C1 segment of cervical spinal cord (tissue), 14 donors: ENCODE measurements around the gene ITGA11.
"Not testable (repeated sequence)": the region's sequence is repeated elsewhere in the genome, so short reads cannot be mapped to it uniquely, and the experiment has no call there.

Experiments
- DNase-seq, 14 donors: peaks; one replicate each; lab custom pipeline; 2025; lab: John Stamatoyannopoulos, UW

ITGA11 gene

DNA sequence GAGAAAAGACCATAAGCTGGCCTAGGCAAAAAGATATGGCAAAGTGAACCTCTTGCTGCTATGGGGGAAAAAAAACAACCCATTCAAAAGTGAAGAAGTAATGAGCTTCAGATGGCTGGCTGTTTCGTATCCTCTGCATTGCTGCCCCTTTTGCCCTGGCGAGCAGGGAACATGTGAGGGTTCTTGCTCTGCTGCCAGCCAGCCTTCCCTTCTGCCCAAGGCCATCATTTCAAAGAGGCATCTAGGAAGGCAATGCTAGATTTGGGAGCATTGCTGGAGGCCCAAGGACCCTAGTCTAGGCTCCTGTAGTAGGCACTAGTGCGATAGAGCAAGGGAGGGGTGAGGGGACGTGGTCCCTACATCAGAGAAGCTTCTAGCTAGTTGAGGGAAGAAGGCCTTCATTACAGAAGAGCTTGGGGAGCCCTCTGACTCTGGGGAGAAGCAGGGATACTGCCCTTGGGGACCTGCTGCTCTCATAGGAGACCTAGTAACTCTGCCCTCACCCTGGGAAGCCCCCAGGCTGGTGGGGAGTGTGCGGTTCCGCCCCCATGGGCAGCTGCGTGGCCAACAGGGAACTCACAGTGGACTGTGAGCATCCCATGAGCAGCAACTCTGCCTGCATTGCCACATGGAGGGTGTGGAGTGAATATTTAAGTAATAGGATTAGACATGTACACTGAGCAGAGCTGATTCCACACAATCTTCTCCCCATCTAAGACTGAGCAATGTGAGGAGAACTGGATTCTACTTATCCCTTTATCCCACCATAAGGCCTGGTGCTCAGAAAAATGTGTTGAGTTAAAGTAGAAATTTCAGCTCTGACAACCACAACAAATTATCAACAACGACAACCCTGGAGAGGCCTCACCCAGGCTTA is 21.3 kb downstream of the ITGA11 start:
- no peak for DNase-seq

DNA sequence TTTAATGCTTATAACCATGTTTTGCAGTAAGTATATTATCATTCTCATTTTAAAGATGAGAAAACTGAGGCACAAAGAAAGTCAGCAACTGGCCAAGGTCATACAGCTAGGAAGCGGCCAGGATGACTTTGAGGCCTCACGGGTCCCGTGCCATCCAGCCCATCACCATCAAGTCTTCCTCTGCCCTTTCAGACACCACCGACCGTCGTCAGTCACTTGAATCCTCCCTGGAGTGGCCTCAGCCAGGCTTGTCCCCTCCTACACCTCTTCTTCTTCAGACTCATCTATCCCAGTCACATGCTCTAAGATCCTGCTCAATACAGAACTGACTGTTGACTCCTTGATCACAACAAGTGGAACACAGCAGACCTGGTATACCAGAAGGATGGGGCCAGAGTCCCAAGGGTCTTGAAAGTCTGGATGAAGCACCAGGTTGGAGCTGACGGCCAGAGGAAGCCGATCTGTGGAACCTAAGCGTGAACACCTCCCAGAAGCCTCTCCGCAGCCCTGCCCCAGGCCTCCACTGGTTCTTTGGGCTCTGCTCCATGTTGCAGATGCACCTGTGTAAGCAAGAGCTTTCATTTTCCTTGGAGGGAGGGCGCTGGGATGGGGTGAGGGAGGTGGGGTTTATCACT is 22.1 kb downstream of the ITGA11 start:
- DNase-seq = no peak

DNA sequence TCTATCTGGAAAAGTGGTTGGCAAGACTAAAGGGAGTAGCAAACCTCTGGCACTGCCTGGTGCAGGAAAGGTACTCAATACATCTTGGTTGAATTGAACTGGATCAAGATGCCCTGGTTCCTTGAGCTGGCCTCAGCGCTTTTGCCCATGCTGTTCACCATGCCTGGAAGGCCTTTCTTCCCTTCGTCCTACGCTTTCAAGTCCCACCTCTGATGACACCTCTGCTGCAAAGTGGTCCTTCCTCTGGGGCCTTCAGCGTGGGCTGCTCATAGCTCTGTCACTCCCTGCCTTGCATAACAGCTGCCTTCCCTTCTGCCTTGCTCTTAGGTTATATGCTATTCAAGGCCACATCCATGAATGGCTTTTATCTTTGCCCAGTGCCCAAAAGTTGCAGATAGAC is 23.0 kb downstream of the ITGA11 start:
- DNase-seq = no peak

DNA sequence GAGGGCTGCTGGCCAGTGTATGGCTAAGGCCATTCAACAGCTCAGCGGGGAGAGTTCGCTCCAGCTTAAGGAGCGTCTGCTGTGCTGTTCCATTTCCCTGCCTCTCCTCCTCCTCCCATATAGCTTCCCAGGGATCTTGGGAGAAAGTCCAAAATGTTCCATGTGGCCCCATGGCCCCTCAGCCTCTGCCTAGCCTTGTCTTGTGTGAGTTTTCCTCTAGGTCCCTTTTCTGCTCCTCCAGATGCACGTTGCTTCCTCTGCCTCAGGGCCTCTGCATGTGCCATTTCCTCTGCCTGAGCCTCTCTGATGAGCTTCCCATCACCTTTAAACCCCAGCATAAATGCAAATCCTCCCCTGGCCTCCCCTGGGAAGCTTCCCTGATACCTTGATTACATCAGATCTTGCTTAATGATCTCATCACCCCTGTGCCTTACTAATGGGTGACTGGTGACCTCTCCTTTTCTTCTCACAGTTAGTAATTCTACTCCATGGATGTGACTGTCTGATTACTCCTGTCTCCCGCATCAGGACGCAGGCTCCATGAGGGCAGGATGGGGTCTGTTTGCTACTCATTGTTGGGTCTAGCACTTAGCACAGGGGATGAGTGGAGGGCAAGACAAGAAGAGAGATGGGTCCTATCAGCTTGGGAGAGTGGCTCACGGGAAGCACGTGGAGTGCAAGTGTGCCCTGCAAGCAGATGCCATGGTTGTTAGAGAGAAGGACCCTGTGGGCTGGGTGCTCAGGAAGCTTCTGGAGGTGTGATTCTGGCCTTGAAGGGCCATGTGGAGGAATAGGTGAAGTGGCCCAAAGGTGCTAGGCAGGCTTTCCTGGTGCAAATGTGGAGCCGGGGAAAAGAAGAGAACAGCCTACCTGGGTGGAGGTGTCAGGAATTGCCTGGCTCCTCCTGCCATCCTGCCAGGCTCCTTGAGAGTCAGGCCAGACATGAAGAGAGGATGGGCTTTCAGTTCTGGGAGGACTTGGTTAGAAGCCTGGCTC is 23.8 kb downstream of the ITGA11 start:
- DNase-seq = no peak

DNA sequence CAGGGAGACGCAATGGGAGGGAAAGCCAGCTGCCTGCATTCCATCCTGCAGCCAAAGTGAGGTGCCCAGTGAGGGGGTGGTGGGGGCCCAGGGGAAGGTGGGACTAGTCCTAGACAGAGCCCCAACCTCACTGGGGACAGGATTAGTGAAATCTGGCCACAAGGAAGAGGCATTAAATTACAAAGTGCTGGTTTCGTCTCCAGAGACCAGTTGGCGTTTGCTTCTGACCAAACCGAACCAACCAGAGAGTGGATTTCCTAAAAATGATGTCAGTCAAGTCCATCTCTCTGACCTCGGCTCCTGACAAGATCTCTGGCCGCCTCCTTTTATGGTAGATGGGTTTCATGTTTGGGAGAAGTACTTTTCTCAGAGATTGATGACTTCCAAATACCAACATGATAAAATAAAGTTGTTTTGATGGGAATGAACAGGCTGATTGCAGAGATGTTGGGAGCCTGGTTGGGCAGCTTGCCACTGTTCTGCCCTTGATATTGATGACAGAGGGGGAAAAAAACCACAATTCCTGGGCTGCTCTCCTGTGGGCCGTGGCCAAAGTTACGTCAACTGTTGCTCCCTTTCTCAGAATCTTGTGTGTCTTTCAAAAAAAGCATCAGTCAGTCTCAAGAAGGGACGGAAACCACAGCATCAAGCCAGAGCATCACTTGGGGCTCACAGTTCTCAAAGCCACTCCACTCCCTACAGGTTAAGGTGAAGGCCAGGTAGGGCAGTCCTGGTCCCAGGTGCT is 24.6 kb downstream of the ITGA11 start:
- no peak for DNase-seq

DNA sequence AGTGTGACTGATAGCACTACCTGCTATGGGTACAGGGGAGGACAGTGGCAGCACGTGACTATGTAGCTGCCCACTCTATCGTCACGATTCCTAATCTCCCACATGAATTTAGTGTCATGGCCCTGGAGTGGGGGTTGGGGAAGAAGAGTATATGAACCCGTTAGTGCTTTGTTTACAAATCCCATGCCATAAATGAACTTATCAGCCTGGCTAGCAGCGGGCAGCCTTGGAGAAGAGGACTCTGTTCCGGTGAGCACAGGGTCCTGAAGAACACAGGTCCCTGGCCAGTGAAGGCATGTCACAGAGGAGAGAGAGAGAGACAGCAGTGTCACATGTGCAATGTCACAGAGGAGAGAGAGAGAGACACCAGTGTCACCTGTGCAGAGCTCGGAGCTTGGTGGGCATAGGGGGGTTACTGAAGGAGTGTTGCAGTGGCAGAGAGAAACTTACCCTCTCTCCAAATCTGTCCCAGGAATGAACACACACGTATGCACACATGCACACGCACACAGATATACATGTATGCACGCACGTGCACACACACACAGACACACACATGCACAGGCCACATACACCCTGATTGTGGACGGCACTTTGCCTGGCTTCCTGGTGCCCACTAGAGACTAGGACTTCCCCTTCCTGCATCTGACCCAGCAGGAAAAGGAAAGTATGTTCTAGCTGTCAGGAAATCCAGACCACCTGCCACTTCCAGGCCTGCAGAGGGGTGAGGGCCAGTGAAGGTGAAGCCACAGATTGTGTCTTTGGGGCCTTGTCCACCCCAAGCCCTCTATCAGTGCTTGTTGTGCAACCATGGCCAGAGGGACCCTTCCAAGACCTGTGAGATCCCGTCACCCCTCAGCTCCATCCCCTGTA is 26.3 kb downstream of the ITGA11 start:
- DNase-seq = no peak

DNA sequence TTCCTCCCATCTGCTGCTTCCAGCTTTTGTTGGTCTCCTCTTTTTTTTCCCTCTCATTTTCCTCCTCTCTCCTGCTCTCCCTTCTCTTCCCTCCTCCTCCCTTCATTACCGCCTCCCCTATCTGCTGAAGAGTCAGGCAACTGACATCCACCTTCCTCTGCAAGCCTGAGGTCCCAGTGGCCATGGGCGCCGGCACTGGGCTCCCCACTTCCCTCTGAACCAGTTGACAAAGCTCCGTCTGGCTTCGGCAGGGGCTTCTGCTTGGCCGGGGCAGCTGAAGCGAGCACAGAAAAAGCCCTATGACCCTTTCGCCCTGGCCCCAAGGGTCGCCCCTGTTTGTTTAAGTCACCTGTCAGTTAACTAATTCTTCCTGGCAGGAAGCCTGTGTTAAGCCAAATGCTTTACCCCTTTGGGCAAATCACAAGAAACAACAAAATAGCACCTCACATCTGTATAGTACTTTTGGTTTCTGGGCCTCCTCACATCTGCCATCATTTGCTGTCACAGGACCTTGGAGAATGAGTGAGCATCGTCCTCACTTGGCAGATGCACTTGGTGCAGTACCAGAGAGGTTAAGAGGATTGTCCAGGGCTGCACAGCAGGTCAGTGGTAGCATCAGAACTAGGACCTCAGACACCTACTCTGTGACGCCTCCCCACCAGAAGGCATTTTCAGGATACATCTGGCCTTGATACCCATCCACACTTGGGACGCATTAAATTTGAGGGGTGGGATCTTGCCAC is 27.7 kb downstream of the ITGA11 start:
- DNase-seq = no peak

DNA sequence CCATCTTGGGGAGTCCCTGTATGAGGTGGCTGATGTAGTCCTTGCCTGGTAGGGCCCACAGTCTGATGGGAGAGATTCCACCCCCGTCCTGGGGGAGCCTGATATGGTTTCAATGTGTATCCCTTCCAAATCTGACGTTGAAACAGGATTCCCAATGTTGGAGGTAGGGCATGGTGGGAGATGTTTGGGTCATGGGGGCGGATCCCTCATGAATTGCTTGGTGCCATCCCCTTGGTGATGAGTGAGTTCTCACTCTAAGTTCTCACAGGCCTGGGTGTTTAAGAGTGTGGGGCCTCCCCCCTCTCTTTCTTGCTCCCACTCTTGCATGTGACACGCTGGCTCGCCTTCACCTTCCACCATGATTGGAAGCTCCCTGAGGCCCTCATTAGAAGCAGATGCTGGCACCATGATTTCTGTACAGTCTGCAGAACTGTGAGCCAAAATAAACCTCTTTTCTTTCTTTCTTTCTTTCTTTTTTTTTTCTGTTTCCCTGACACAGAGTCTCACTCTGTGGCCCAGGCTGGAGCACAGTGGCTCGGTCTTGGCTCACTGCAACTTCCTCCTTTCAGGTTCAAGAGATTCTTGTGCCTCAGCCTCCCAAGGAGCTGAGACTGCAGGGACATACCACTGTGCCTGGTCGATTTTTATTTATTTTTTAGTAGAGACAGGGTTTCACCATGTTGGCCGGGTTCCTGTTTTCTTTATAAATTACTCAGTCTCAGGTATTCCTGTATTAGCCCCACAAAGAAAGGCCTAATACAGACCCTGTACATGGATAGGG is 28.6 kb downstream of the ITGA11 start:
- no peak for DNase-seq

DNA sequence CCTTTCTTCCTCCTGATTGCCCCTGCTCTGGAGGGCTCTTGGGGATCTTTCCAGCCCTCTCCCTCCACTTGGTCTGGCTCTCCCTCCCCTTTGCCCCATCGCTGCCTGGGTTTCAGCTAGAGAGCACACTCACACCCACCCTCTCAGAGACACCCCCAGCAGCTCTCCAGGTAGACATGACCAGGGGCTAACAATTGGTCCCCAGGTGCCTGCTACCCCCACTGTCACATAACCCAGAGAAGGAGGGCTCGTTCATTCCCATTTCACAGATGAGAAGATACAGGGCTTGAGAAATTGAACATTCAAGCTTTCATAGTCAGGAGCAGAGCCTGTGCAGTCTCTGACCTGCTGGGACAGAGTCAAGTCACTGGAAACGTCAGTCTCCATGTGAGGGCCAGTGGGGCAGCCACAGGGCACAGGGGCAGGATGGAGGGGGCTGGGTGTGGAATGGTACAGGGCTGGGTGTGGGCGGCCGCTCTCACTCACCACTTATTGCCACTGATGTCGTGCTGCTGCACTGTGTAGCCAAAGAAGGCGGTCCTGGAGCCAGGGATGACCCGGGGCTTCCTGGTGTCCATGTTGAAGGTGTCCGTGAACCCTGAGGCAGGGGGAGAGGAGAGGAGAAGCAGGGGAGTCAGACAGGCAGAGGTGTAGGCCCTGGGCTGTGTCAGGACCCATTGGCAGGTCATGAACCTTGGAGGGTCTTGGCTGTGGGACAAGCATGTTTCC is 29.4 kb downstream of the ITGA11 start:
- DNase-seq = no peak

DNA sequence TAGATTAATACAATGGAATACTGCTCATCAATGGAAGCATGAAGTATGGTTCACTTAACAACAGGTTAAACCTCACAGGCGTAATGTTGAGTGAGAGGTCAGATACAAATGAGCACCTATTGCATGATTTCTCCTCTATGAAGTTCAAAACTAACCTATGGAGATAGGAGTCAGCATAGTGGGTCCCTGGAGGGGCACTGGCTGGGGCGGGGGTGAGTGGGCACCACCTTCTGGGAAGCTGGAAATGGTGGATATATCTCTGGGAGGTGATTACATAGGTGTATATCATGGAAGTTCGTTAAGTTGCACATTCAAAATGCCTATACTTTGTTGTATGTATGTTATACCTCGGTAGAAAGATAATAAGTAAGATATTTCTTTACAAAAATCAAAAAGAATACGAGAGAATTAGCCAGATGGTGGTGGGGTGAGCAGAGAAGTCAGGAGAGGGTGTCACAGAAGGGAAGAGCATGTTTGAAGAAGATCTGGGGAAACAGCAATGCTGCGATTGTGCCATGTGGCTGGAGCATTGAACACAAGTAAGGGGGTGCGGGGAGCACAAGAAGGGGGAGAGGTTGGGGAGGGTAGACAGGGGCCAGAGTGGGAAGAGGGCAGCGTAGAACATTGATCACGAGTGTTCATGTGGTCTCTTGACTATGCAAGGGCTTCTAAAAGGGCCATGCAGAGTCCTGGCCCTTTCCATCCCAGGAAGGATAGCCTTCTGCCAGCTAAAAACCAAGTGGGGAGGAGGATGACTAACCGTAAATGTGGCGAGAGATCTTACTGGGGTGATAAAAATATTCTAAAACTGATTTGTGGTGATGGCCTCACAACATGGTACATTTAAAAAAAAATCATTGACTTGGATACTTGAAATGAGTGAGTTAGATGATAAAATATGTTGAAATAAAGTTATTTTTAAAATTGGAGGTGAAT is 30.2 kb downstream of the ITGA11 start:
- DNase-seq = no peak

DNA sequence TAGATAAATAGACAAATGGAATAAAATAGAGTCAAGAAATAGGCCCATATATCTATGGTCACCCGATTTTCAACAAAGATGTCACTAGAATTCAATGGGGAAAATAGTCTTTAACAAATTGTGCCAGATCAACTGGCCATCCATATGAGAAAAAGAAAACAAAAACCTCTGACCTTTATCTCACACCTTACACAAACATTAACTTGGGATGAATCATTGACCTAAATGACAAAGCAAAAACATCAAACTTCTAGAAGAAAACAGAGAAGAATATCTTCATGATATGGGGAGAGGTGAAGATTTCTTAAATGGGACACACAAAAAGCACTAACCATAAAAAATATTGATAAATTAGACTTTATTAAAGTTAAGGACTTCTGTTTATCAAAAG is 31.9 kb downstream of the ITGA11 start:
- DNase-seq = no peak

DNA sequence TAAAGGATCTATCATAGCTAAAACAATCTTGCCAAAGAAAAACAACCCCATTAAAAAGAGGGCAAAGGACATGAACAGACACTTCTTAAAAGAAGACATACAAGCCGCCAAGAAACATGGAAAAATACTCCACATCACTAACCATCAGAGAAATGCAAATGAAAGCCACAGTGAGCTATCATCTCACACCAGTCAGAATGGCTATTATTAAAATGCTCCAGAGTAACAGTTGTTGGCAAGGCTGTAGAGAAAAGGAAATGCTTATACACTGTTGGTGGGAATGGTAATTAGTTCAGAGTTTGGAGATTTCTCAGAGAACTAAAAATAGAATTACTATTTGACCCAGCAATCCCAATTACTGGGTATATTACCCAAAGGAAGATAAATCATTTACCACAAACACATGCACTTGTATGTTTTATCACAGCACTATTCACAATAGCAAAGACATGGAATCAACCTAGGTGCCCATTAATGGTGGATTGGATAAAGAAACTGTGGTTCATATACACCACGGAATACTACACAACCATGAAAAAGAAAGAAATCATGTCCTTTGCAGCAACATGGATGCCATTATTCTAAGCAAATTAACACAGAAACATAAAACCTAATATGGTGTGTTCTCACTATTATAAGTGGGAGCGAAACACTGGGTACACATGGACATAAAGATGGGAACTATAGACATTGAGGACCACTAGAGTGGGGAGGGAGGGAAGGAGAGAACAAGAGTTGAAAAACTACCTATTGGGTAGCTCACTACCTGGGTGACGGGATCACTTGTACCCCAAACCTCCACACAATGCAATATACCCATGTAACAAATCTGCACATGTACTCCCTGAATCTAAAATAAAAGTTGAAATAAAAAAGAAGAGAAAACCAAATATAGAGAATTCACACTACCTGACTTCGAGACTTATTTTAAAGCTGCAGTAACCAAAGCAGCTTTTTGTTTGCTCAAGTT is 32.6 kb downstream of the ITGA11 start:
- no peak for DNase-seq

DNA sequence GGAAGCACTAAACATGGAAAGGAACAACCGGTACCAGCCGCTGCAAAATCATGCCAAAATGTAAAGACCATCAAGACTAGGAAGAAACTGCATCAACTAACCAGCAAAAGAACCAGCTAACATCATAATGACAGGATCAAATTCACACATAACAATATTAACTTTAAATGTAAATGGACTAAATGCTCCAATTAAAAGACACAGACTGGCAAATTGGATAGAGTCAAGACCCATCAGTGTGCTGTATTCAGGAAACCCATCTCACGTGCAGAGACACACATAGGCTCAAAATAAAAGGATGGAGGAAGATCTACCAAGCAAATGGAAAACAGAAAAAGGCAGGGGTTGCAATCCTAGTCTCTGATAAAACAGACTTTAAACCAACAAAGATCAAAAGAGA is 34.0 kb downstream of the ITGA11 start:
- not testable (repeated sequence) for DNase-seq

DNA sequence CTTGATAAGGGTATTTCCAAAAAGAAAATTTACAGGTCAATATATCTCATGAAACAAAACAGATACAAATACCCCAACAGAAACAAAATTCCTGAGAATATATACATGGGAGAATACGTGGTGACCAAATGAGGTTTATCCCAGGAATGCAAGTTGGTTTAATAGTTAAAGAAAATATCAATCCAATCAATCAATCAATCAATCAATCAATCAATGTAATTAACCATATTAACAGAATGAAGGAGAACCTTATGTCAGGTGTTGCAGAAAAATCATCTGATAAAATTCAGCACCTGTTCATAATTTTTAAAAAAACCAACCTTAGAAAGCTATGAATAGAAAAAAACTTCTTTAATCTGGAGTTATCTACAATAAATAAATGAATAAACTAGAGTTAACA is 35.9 kb downstream of the ITGA11 start:
- DNase-seq = no peak

DNA sequence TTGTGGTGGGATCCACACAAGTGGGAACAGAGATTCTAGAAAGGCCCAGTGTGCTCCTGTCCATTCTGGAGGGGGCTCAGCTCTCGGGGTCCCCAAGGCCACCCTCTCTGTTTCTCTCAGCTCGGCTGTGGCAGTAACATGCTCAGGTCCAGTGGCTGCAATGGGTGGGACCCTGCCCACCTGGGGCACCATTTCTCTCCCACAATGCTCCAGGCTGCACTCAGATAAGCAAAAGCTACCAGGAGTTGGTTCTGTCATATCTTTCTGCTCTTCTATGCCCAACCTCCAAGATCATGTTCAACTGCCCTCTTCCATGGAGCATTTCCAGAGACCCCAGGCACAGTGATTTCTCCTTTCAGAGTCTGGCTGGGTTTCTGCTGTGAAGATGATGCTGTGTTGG is 40.8 kb downstream of the ITGA11 start:
- no peak for DNase-seq
